AG10803 (cell line): Measurements from ENCODE around the gene GRIA1.
A peak's percentile ranks its signal among the peaks of the same experiment; 100 is the strongest.

Experiments
- DNase-seq: peaks from one replicate; pipeline ENCODE4 v3.0.0; 2010; ENCODE audit warnings: low read depth
- H3K4me3 ChIP-seq: 2 replicates; pipeline ENCODE4 v1.5.1; 2011; ENCODE audit warnings: mild to moderate bottlenecking, low read length, control low read depth
- CTCF ChIP-seq: conservative IDR thresholded peaks from 2 replicates; pipeline ENCODE4 v1.5.1; 2011; ENCODE audit warnings: mild to moderate bottlenecking, low read length, control low read depth, inconsistent platforms

The GRIA1 gene

GRCh38 chr5:153513156-153513555 lies 22.7 kb downstream of the GRIA1 start:
- no peak for TF ChIP-seq CTCF
- peak; percentile 82 for DNase-seq
- no peak overlapping the region for H3K4me3 ChIP-seq

GRCh38 chr5:153515301-153515700 lies 24.8 kb downstream of the GRIA1 start:
- no peak for TF ChIP-seq CTCF
- no peak overlapping the region for H3K4me3 ChIP-seq
- peak; percentile 95 for DNase-seq

- no peak for TF ChIP-seq CTCF
- H3K4me3 ChIP-seq, result no peak overlapping the region
- DNase-seq, result no peak
Observed at GRCh38 chr5:153516504-153517240, 26.2 kb downstream of the GRIA1 start.

- no peak for DNase-seq
- no peak overlapping the region for H3K4me3 ChIP-seq
- TF ChIP-seq CTCF, result no peak
Observed at GRCh38 chr5:153517241-153517611, 26.8 kb downstream of the GRIA1 start.

GRCh38 chr5:153520137-153520536 lies 29.7 kb downstream of the GRIA1 start:
- no peak for TF ChIP-seq CTCF
- H3K4me3 ChIP-seq, result no peak overlapping the region
- DNase-seq, result no peak

- peak; percentile 43 for DNase-seq
- TF ChIP-seq CTCF, result no peak
- no peak overlapping the region for H3K4me3 ChIP-seq
Observed at GRCh38 chr5:153520952-153521351, 30.5 kb downstream of the GRIA1 start.

- TF ChIP-seq CTCF, result no peak
- peak; percentile 69 for DNase-seq
- H3K4me3 ChIP-seq, result no peak overlapping the region
Observed at GRCh38 chr5:153523211-153523610, 32.7 kb downstream of the GRIA1 start.
